BJ (cell line): ENCODE measurements around the gene HSPA9. TPM values are rescaled to one million over a fixed set of nuclear protein-coding genes. Genes with fewer than 3 reads are reported as not detected.

Experiments used
- CTCF ChIA-PET: fragments of 350-600 bp; formaldehyde crosslinking; extraction: SDS; loops from one replicate; lab custom pipeline; 2021; ENCODE audit warnings: antibody characterized with exemption, inconsistent platforms; lab: Yijun Ruan, JAX
- POLR2A ChIA-PET: fragments of 300-600 bp; sonication (Branson Sonifier 250); formaldehyde crosslinking; extraction: SDS; loops from one replicate; lab custom pipeline; 2021; ENCODE audit warnings: antibody characterized with exemption; lab: Charles Lee
- DNase-seq: peaks from one replicate; pipeline ENCODE4 v3.0.0-alpha.2; 2011; ENCODE audit warnings: low read depth
- H3K27me3 ChIP-seq: 2 replicates; pipeline ENCODE4 v1.6.0; 2011; ENCODE audit warnings: low read length; ENCODE audit not compliant: control insufficient read depth, insufficient read depth
- H3K36me3 ChIP-seq: 2 replicates; pipeline ENCODE4 v1.5.1; 2011; ENCODE audit warnings: low read length; ENCODE audit not compliant: control insufficient read depth, insufficient read depth
- H3K4me3 ChIP-seq: 2 replicates; pipeline ENCODE4 v1.5.1; 2011; ENCODE audit warnings: low read depth, mild to moderate bottlenecking, control low read depth, low read length
- polyA plus RNA-seq: library from polyadenylated mRNA; depleted of rRNA; stranded (reverse); fragments of >200 nt; gene quantifications from 2 replicates; pipeline ENCODE4 v1.2.3, GENCODE V29; 2011
- TF ChIP-seq, protein P1 (sequence below): IDR thresholded peaks from 2 replicates; pipeline ENCODE4 v1.5.1; 2011; ENCODE audit warnings: low read depth, mild to moderate bottlenecking, control low read depth, inconsistent platforms, low read length, moderate library complexity; ENCODE audit not compliant: insufficient read depth

HSPA9 gene
- polyA plus RNA-seq, 1 experiment = 245 TPM

DNA sequence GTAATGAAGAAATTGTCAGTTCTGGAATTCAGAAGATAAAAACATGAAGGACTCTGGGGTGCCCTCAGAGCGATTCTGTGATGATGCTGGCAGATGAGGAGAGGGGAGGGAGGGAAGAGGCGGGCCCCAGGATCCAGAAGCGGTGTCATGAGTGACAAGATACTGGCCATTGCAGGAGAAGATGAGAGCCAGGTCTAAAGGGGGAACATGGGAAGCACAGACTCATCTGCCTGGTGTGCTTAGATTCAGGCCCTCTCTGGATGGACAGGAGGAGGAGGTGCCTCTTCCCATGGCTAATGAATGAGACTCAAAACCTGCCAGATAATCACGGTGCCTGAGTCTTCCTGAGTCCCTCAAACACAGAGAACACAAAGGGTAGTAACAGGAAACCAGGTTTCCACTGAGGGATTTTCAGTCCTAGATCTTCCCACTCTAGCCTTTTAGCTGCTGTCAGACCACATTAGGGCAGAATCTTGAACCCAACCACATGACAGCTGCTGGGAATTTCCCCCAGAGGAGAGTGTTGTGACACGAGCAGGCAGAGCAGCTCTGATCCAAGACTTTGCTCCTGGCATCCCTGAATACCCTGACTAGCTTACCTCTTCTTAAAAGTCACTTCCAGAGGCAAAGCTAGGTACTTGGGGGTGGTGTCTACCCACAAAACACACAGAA lies 28.2 kb upstream of the HSPA9 start:
- no peak for DNase-seq
- ChIA-PET CTCF (interaction anchor here (0.7 to 2.0 kb wide), 3 partner anchors 24 to 1316 kb away, joined by 3 to 7 read pairs (median 3); no protein-coding TSS in a partner anchor), POLR2A (no interaction called here)
- Histone ChIP-seq H3K4me3 (no peak overlapping the region), H3K27me3 (no peaks in the 10 kb centered on the region; the same call in none of the 2 replicates), H3K36me3 (no peaks in the 10 kb centered on the region)
- TF ChIP-seq, protein P1, sequence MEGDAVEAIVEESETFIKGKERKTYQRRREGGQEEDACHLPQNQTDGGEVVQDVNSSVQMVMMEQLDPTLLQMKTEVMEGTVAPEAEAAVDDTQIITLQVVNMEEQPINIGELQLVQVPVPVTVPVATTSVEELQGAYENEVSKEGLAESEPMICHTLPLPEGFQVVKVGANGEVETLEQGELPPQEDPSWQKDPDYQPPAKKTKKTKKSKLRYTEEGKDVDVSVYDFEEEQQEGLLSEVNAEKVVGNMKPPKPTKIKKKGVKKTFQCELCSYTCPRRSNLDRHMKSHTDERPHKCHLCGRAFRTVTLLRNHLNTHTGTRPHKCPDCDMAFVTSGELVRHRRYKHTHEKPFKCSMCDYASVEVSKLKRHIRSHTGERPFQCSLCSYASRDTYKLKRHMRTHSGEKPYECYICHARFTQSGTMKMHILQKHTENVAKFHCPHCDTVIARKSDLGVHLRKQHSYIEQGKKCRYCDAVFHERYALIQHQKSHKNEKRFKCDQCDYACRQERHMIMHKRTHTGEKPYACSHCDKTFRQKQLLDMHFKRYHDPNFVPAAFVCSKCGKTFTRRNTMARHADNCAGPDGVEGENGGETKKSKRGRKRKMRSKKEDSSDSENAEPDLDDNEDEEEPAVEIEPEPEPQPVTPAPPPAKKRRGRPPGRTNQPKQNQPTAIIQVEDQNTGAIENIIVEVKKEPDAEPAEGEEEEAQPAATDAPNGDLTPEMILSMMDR = no peak

DNA sequence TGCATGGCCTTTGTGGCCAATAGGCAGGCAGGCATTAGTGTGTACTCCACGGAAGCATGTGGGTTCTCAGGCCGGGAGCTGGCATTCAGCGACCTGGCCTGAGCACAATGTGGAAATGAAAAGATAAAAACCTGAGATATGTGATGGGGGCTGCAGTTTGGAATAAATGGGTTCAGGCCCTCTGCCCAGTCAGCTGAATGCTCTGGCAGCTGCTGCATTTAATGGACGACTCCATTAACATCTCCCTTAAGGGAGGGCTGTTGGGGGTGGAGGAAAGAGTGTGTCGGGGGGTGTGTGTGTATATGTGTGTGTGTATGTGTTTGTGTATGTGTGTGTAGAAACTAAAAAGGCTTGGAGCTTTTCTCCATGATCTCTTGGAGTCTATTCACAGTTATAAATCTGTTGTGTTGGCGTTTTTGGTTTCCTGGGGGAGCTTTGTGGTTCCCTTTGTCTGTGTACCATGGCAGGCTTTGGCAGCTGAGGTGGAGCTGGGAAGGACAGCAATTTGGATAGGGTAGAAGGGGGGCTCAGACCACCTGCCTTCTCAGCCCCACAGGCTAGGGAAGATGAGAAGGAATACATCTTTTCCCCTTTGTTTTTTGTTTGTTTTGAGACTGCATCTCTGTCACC lies 27.3 kb upstream of the HSPA9 start:
- ChIA-PET POLR2A (no interaction called here), CTCF (interaction anchor here (1.0 kb wide), 1 partner anchor 23 kb away, joined by 3 read pairs; no protein-coding TSS in a partner anchor)
- TF ChIP-seq, protein P1 = no peak
- H3K4me3 ChIP-seq = no peak overlapping the region
- DNase-seq = no peak
- H3K36me3 ChIP-seq = no peaks in the 10 kb centered on the region
- H3K27me3 ChIP-seq = peaks cover 1% of the 10 kb centered on the region

DNA sequence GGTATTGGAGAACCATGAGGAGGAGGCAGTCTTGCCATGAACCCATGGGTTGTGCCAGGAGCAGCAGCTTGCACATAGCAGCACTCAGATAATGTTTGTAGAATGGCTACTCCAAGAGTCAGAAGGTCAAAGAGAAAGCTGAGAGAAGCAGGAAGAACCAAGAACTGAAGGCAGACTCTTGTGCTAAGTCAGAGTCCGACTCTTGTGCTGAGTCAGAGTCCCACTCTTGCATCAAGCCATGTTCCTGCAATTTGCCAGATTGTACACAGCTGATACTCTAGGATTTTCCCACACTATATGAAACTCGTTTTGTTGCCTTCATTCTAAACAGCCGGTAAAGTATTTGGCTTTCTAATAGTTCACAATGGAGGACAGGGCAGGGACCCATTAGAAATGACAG lies 26.2 kb upstream of the HSPA9 start:
- POLR2A ChIA-PET = no interaction called here
- DNase-seq = peak; percentile 41
- Histone ChIP-seq H3K4me3 (no peak overlapping the region), H3K36me3 (no peaks in the 10 kb centered on the region), H3K27me3 (peaks cover 1% of the 10 kb centered on the region)
- TF ChIP-seq, protein P1 = no peak
- CTCF ChIA-PET = interaction anchor here (1.1 to 2.1 kb wide), 2 partner anchors 14 to 22 kb away, joined by 5 to 7 read pairs; no protein-coding TSS in a partner anchor

DNA sequence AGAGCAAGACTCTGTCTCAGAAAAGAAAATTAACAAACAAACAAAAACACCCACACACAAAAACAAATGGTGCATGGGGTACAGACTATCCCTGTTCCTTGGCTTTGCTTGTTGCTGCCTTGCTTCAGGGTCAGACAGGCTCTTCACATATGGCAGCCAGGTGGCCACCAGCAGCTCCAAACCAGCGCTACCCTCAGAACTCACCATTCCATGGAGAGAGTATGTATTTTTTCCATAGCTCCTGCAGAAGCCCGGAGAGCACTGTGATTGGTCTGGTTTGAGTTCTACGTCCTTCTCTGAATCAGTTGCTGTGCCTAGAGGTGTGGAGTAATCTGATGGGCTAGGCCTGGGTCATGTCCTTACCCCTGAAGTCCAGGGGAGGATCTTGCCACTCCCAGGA lies 25.2 kb upstream of the HSPA9 start:
- DNase-seq = no peak
- no peak overlapping the region for H3K4me3 ChIP-seq
- peaks cover 3% of the 10 kb centered on the region for H3K27me3 ChIP-seq
- H3K36me3 ChIP-seq = no peaks in the 10 kb centered on the region
- ChIA-PET CTCF (interaction anchor here (2.1 kb wide), 1 partner anchor 21 kb away, joined by 5 read pairs; no protein-coding TSS in a partner anchor), POLR2A (interaction anchor here (0.5 to 0.6 kb wide), 2 partner anchors 172 to 1802 kb away, joined by 4 to 7 read pairs; no protein-coding TSS in a partner anchor)
- TF ChIP-seq, protein P1 = no peak
